HG02938 (cell line): ENCODE data around the gene OTX1.
"Not testable (repeated sequence)": the region's sequence is repeated elsewhere in the genome, so short reads cannot be mapped to it uniquely, and the experiment has no call there.

Experiments
- ATAC-seq: cut with Tn5 transposase; IDR thresholded peaks from one replicate; pipeline ENCODE4 v1.9.1; 2021; ENCODE audit warnings: mild to moderate bottlenecking, moderate library complexity; ENCODE audit not compliant: unreplicated experiment

OTX1 gene

DNA sequence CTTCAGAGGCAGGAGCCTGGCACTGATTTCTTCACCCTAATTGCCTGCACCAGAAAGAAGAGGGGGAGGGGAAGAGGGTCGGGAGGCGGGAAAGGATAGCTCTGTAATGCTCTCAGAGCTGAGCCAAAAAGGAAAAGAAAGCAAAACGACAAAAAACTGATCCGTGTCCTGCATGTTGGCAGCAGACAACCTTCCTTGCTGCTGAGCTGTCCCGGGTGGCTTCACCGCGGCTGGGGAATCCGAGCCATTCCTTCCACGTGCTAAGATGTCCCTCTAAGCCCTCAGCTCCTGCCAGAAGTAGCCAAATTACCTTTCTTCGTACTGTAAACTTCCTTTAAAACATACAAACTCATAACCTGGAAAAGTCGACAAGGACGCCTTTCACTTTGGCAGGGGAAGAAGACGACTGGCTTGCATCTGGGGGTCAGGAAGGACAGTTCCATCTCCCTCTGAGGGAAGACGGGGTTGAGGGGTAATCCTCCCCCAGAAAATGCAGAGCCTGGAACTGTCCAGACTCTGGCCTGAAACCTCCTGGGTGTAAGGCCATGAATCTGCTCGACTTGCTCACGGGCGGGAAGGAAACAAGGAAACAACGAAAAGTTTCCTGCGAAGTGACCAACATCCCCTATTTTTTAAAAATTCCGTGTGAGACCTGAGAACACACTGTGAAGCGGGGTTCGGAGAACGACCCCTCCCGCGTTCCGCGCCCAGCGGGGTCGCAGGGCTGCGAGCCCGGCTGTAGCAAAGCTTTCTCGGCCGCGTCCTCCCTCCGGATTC lies 7.7 kb downstream of the OTX1 start:
- ATAC-seq = no peak

DNA sequence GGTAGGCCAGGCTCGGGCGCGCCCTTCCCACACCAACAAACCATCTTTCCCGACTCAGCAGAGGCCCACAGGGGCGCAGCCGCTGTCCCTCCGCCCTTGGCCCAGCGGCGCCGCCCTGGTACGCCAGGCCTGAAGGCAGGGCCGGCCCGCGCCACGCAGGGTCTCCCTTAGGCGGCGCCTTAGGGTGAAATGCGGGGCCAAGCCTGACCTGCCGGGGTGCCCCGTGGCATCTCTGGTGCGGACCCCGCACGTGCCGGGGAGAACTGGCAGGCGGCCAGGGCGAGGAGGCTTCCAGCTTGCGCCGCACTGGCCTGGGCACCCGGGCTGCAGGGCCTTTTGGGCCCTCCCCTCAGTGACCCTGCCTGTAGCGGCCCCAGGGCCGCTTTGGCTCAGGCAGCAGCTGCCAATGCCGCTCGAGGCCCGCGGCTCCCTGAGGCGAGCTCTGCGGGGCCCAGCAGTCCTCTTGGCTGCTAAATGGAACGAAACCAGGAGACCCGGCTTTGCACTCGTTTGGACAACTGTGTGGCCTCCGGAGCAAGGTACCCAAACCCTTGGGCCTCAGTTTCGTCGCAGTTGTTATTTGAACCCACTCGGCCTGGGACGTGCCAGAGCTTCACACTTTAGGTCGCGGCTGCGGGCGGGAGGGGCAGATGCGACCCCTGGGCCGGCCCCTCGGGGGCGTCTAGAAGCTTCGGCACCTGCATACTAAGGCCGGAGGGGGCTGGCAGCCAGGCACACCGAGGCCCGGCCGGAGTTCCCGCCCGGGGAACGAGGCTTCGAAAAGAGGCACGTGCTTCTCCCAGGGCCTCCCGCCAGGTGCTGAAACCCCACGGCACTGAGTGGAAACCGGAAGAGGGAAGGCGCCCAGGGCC lies 8.5 kb downstream of the OTX1 start:
- no peak for ATAC-seq

DNA sequence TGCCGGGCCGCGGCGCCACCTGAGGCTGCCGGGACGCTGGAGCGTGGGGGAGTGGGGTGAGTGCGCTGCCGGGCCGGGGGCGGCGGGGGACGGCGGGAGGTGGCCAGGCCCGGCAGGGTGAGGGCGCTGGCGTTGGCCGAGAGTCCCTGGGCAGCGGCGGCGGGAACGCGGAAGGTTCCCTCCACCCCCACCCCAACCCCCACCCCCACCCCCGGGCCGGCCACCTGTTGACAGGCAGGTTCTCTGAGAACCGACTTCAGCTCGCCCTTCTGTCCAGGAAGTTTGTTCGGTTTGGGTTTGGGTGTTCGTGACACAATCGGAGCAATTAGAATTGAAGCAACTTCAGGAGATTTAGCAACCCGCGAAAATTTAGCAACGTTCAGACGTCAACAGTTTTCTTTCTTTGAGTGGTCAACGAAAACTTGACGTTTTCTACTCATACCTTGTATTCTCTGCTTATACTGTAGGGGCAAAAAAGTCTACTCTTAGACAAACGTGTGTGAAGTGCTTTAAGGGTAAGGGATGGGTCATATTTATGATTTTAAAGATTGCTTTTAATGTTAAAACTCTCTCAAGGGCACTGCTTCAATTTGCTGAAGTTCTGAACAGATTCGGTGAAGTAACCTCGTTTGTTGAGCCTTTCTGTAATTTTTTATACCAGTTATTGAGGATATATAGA lies 9.3 kb downstream of the OTX1 start:
- no peak for ATAC-seq

DNA sequence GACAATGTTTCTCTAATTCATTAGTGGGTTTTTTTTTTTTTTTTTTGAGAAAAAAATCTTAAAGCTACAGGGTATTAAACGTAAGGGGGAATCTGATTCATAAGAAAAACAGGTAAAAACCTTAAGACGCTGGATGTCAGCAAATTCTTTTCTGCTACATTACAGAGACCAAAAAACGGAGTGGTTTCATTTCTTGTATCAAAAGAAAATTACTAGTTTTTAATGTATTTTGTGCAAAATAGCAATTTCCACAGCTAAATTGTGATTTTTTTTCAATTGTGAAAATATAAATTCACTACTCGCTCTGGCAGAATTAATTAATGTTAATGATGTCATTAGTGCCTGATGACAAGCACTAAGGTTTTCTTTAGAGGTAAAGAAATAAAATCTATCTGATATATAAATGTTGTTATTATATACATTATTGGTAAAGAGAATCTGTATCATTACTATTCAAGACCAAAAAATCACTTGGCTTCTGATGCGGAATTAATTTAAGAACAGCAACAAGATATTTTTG lies 9.9 kb downstream of the OTX1 start:
- ATAC-seq = no peak

DNA sequence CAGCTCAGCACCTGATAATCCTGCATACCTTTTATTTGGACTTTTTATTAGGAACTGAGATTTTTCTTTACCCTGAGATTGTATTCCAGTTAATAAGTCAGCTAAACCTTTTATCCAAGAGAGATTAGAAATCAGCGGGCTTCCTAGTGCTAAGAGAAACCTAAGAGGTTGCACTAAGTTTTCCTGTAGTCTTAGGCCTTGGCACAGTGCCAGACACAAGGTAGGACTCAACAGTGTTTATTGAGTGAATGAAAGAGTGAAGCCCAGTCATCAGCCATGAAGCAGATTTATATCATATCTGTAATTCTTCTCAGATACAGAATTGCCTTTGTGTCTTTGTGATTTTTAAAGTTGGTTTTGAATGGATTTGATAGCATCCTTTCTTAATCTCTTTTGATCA lies 13.6 kb downstream of the OTX1 start:
- no peak for ATAC-seq

DNA sequence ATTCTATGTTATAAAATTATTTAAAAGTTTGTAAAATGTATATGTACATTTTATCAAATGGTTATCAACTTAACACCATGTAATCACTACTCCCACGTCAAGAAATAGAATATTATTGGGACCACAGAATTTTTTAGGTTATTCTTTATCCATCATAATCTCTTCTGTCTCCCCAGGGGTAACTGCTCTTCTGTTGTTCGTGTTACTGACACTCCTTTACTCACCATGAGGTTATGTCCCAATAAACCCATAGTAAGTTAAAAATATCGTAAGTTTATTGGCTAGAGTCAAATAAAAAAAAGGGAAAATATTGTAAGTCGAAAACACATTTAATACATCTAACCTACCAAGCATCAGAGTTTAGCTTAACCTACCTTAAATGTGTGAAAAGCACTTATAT lies 14.0 kb downstream of the OTX1 start:
- ATAC-seq = no peak

DNA sequence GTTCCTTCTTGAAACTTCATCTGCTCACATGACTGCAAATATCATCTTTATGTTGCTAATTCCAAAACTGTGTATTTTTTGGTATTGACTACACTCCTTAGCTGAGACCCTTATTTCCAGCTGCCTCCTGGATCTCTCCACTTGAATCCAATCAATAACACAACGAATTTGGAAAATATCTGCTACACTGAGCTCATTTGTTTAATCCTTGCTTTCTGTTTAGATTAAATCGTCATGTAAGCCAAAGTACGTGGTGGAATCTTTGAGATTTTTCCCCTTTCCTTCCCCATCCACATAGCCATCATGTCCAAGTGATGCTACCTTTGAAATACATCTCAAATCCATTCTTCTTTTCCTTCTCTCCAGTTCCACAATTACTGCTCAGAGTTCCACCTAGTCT lies 15.6 kb downstream of the OTX1 start:
- ATAC-seq = no peak

DNA sequence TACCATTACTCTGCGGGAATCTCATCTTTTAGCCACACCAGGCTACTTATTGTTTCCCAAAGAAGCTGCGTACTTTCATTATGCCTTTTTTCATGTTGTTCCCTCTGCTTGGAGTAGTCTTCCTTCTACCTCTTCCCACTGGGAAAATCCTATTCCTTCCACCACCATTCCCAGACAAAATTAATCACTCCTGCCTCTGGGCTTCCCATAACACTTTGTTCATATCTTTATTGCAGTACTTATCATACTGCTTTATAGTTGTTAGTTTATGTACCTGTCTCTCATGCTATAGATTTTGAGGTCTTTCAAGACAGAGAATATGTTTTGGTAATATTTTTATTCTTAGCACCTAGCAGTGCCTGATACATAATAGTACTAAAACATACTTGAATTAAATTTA lies 16.2 kb downstream of the OTX1 start:
- ATAC-seq = no peak

DNA sequence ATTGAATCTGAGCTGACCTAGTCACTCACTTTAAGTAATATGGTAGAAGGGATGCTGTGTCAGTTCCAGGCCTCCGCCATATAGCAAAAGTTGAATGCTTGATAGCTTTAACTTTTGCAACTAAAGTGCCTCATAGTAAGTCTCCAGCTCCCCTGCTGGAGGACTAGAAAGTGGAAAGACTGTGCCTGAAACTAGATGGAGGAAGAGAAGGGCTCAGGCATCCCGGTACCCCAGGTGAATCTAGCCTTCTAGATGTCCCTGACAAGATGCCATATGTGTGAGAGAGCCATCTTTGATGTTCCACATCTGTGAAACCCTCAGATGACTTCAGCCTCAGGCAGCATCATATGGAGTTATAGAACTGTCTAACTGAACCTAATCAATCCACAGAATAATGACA lies 21.0 kb downstream of the OTX1 start:
- ATAC-seq = no peak

DNA sequence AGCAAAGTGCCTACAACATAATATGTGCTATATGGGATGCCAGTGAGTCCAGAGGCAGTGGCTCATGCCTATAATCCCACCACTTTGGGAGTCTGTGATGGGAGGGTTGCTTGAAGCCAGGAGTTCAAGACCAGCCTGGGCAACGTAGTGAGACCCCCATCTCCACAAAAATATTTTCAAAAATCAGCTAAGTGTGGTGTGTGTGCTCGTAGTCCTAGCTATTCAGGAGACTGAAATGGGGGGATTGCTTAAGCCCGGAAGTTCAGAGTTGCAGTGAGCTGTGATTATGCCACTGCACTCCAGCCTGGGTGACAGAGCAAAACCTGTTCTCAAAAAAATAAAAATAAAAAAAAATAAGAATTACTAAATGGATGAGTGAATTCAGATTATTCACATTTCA lies 23.4 kb downstream of the OTX1 start:
- no peak for ATAC-seq

DNA sequence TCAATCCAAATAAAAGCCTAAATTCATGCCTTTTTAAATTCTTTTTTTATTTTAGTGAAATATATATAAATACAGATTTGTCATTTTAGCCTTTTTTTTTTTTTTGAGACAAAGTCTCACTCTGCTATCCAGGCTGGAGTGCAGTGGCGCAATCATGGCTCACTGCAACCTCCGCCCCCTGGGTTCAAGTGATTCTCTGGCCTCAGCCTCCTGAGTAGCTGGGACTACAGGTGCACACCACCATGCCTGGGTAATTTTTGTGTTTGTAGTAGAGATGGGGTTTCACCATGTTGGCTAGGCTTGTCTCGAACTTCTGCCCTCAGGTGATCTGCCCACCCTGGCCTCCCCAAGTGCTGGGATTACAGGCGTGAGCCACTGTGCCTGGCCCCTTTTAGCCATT lies 23.8 kb downstream of the OTX1 start:
- ATAC-seq = not testable (repeated sequence)

DNA sequence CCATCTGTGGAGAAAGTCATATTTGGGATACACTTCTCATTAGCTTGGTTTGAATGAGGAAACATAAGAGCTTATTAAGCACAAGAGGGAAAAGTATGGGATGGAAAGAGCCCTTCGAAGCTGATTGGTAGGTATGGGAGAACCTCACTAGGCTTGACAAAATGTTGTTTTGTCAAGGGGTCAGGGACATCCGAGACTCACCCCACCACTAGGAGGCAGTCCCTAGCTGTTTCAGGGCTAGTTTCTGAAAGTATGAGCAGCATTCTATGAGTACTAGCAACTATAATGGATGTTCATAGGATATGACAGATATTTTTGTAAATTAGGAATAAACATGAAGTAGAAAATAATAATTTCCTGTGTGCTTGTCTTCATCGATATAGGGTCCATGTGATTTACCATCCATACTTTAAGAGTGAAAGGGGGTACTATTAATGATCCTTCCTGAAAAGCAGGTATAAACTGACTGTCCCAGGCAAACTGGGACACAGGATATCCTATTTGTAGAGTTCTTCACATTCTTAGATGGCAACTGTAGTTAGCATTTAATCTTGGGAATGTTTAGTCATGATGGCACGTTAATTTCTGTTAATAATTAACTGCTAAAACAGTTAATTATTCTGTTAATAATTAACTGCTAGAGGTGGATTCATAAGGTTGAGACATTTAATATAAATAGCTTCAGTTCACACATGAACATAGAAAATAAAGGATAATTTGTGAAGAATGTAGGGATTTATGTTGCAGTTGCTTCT lies 28.4 kb downstream of the OTX1 start:
- ATAC-seq = no peak

DNA sequence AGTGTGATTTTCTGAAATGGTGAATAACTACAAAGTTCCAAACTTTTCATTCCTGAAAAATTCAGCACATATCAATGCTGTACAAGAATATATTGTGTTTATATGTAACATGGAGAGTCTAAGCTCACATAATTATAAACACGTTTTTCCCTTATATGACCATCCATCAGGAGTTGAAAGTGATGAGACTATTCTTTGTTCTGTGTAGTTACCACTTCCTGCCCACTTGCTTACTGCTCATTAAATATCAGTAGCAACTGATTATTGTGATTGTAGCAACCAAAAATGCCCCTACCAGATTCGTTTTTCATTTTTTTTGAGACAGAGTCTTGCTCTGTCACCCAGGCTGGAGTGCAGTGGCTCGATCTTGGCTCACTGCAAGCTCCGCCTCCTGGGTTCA lies 30.8 kb downstream of the OTX1 start:
- ATAC-seq = no peak

DNA sequence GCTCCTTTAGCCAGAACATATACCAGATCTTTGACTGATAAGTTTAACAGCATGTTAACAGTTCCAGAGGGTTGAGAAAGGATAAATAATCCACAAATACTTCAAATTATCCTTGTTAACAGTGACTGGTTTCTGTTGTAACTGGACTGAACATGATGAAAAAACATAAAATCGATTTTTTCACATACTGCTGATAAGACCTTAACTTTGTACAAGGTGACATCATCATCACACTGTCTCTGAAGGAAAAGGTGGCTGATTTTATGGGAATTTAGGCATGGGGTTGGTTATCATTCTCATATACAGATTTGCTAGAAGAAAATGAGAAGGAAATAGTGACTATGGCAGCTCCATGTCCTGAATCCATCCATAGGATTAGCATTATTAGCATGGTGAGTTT lies 36.1 kb downstream of the OTX1 start:
- ATAC-seq = no peak

DNA sequence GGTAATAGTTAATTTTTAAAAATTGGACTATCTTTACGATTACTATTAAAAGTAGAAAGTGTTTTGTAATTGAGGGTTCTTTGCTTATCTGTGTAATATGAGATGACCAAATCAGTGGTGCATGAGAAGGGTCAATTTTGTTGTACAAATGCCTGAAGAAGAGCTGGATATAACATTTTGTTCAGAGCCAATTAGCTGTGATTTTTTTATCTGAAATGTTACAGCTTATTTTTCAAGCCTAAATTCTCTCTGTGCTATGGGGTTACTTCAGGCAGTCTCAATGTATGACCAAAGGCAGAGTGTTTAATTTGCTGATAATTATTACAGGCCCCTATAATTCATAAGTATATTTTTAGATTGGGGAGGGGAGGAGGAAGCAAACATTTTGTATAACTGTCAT lies 41.8 kb downstream of the OTX1 start:
- ATAC-seq = no peak

DNA sequence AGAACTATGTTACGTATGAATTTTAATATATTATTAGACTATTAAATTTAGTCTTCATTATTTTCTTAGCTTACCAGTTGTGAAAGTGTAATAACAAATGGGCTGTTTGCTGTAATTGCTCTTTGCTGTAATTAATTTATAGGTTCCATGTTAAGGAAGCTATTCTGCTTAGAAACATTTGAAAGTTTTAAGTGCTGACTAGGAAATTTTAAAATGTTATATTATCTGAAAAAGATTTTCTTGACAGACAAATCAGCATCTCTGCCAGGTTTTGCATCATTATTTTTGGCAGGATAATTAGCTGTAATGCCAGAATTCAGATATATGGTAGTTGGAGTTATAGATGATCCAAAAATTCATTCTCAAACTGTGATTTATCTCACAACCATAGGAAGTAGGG lies 42.2 kb downstream of the OTX1 start:
- no peak for ATAC-seq

DNA sequence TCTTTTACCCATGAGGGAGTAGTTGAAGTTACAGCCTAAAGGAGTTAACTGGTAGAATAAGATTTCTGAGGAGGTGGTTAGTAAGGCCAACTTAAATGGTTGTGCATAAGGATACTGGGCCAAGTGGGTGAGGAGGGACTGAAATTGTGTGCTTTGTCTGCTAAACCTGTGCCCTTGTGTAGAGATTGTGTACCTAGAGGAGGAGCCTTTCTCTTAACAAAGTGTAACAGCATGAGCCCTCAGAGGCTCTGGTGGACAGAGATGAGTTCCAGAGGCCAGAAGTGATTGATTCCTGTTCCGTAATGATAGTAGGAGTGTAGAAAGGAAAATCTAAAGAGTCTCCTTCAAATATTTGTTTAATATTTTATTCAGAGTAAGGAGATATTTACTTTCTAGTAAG lies 42.9 kb downstream of the OTX1 start:
- no peak for ATAC-seq

DNA sequence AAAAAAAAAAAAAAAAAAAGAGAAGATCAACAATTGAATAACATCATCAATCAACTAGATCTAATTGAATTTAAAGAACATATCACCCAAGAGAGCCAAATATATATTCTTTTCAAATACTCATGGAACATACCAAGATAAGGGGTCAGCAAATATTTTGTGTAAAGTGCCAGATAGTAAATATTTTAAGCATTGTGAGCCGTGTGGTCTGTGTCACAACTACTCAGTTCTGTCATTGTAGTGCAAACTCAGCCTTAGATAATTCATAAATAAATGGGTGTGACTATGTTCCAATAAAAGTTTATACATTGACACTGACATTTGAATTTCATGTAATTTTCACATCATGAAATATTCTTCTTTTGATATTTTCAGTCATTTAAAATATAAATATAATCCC lies 45.9 kb downstream of the OTX1 start:
- ATAC-seq = no peak

DNA sequence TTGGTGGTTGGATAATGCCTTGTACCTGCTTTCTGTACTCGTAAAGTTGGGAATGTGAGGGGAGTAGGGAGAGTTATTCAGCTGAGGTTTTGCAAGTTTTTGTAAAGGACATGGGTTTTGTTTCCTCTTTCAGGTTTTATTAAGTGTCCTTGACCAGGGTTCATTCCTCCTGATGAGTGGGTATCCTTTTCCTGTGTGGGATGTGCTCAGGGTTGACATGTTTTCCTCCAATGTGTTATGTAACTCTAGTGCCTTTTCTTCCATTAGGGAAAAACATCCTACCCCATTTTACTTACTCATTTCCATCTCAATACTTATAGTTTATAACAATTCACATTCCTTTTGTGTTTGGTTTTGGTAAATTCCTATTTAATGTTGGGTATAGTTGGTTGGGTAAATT lies 48.4 kb downstream of the OTX1 start:
- ATAC-seq = no peak

DNA sequence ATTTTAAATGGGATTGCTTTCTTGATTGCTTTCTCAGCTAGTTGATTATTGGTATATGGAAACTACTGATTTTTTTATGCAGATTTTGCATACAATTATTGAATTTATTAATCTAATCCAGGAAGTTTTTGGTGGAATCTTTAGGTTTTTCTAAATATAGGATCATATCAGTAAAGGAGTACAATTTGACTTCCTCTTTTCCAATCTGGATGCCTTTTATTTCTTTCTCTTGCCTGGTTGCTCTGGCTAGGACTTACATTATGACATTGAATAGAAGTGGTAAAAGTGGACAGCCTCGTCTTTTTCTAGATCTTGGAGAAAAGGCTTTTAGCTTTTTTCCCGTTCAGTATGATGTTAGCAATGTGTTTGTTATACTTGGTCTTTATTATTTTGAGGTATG lies 51.3 kb downstream of the OTX1 start:
- no peak for ATAC-seq

DNA sequence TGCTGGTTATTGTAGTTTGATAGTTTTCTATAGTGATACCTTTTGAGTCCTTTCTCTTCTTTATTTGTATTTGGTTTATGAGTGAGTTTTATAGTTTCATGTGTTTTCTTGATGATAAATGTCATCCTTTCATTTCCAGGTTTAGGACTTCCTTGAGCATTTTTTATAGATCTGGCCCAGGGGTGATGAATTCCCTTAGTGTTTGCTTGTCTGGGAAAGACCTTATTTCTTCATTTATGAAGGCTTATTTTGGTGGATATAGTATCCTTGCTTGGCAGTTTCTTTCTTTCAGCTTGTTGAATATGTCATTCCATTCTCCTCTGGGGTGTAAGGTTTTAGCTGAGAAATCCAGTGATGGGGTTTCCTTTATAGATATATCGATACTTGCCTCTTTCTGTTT lies 53.9 kb downstream of the OTX1 start:
- ATAC-seq = no peak
